IPS-18c (cell line): ENCODE measurements around the gene AKIP1.
A peak's percentile ranks its signal among the peaks of the same experiment; 100 is the strongest.
"Not testable (repeated sequence)": the region's sequence is repeated elsewhere in the genome, so short reads cannot be mapped to it uniquely, and the experiment has no call there.

Experiments
- H3K4me3 ChIP-seq: 2 replicates; pipeline ENCODE4 v1.7.0; 2013; ENCODE audit warnings: low read depth, mild to moderate bottlenecking, low read length, moderate library complexity; ENCODE audit not compliant: insufficient read depth
- H3K9me3 ChIP-seq: one replicate; pipeline ENCODE4 v1.6.1; 2013; ENCODE audit warnings: mild to moderate bottlenecking, low read length, moderate library complexity; ENCODE audit not compliant: control insufficient read depth, insufficient read depth

Gene AKIP1

DNA sequence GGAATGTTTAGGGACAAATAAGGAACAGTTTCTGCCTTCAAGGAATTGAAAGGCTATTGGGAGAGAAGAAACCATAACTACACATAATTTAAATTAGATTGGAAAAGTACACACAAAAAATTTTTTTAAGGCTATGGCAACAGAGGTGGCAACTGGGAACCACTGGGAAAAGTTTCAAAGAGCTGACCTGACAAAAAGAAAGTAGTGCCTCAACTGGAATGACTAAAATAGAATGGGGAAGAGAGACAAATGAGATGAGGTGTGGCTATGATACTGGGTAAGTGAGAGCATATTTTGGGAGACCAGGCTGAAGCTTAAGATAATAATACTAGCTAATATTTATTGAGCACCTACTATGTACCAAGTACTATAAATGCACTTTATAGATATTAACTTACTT, 2.9 kb upstream of the AKIP1 start:
- H3K9me3 ChIP-seq, result no peaks in the 10 kb centered on the region
- H3K4me3 ChIP-seq, result no peak overlapping the region

DNA sequence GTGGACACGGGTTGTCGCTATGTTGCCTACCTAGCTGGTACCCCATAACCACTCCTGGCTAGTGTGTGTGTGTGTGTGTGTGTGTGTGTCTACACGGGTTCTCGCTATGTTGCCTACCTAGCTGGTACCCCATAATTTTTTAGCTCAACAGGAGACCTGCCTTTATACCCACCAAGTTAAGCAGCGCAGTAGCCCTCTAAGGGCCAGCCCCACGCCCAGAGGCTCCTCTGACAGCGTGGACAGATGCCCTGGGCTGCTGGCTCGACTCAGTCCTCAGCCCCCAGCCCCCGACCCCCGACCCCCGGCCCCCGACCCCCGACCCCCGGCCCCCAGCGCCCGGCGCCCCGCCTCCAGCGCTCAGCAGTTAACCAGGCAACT, 351 bp upstream of the AKIP1 start:
- peak overlapping the region; percentile 51; the same call in 1 of the 2 replicates for H3K4me3 ChIP-seq
- H3K9me3 ChIP-seq, result no peaks in the 10 kb centered on the region

DNA sequence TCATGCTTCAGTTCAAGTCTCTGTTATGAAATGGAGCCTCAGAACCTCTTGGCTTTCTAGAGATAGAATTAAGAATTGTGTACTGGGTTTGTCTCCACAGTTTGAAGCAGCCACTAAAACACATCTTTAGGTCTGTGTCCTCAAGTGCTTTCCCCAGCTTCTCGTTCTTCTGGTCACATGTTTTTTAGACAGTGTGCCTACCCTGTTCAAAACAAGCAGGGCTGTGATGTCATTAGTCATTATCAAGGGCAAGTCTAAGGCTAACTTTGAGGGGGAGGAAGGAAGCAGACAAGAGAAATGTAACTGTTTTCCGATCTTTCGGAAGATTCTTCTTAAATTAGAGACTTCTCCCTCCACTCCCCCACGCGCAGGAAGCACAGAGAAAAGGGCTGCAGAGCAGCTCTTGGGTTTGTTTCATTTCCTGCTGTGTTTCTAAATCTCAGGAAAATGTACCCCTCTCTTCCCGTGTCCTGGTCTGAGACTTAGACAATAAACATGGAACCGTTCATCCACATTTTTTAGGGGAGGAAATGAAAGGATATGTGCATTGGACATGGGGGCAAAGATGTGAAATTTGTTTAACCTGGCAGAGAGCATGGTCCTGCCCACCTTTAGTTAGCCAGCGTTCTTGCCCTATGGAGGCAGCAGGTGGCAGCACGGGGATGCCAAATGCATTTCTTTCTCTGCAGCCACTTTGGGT, 3.1 kb downstream of the AKIP1 start:
- no peak overlapping the region for H3K4me3 ChIP-seq
- no peaks in the 10 kb centered on the region for H3K9me3 ChIP-seq

DNA sequence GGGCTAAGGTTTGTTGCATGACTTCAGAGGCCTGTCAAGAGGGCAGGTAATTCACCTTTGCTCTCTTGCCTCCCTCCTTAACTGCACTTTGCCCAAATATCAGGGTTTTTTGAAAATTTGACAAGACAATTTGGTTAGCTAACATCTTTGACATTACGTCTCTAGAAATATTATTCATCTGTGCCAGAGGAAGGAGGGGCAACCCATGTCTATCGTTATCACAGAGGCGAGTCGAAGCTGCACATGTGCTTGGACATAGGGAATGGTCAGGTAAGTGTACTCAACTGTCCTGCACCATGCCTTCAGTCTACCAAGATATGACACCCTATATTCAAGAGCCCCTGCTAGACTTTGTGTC, 3.7 kb downstream of the AKIP1 start:
- no peak overlapping the region for H3K4me3 ChIP-seq
- no peaks in the 10 kb centered on the region for H3K9me3 ChIP-seq

DNA sequence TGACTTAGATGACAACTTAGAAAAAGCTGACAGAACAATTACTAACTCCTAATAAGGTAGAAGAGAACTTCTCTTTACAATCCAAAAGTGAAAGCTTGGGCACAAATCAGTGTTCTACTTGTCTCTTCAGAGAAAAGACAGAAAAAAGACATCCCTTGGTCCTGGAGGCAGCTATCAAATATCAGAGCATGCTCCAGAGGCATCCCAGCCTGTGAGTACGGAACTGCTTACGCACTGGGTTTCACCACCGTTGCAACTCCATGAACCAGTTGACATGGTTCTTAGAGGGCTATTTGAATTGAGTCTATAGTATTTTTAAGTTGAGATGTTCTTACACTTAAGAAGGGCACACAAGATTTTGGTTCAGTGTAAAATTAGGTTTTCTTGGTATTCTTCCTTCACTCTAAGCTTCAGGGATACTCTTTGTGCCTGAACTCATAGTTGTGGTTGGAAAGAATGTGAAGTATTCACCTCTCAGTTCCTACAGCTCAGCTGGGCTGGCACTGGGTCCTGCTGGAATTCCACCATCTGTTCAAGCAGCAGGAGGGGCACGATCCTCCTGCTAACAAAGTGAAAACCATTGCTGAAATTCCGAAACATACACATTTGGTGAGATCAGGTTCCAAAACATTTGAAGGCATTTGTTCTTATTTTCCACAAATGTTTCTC, 6.3 kb downstream of the AKIP1 start:
- Histone ChIP-seq H3K9me3 (no peaks in the 10 kb centered on the region), H3K4me3 (no peak overlapping the region)

DNA sequence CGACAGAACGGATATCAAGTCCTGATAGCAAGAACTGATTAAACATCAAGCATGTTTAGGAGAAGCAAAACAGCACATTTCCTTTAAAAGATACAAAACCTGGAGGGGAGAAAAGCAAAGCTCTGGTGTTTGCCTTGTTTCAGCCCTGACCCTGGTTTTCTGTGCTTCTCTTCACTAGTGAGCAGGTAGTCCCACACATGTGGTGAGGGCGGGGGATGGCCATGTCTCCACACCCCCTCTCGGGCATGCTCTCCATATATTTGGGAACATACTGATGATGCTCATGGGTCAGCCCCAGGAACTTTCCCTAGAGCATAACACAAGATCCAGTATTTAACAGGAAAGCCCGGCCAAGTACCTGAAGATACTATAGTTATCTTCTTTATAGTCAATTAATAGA, 11.7 kb downstream of the AKIP1 start:
- Histone ChIP-seq H3K9me3 (no peaks in the 10 kb centered on the region), H3K4me3 (no peak overlapping the region)

DNA sequence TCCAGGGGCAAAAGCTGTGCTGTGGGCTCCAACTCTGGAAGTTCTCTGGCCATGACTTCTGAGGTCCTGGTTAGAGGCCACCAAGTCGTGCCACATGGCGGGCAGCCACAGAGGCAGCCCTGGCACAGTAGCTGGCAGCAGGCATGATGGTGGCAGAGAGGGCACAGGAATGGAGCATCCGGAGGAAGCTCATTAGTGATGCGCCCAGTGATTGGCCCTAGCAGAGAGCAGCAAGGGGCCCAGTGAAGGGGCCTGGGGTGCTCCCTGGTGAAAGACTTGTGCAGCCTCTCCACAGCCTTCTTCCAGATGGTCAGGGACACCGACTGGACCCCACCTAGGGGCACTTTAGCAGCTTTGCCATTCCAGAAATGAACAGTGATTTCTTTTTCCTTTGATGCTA, 14.7 kb downstream of the AKIP1 start:
- Histone ChIP-seq H3K9me3 (no peaks in the 10 kb centered on the region), H3K4me3 (no peak overlapping the region; the same call in 1 of the 2 replicates)

DNA sequence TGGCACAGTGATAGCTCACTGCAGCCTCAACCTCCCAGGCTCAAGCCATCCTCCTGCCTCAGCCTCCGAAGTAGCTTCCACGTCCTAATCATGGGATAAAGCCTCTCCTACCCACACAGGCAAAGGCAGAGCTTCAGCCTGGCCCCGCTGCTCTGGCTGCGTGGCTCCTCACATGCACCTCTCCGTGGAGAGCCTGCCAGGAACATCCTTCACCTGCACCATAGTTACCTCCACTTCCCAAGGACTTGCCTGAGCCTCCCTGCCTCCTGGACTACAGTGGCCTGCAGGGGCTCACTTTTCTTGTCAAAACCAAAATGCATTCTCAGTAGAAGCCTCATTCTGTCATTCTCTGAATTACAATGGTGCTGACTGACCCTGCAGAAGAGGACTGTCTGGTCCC, 15.2 kb downstream of the AKIP1 start:
- no peak overlapping the region for H3K4me3 ChIP-seq
- H3K9me3 ChIP-seq, result no peaks in the 10 kb centered on the region

DNA sequence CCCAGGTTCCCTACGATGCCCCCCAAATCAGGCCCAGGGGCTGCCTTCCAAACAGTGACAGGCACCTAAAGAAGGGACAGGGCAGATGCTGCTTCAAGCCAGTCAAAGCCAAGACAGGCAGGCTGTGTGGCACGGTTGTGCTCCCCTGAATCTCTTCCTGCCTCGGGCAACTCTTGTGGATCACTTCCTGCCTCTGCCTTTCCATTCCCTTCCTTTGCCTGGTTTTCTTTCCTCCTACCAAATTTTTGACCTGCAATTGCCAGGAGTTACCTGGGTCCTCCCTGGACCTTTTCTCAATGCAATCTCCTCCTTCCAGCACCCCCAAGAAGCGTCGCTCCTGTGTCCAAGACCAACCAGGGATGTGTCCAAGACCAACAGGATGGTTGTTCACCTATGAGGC, 16.2 kb downstream of the AKIP1 start:
- no peaks in the 10 kb centered on the region for H3K9me3 ChIP-seq
- no peak overlapping the region for H3K4me3 ChIP-seq

DNA sequence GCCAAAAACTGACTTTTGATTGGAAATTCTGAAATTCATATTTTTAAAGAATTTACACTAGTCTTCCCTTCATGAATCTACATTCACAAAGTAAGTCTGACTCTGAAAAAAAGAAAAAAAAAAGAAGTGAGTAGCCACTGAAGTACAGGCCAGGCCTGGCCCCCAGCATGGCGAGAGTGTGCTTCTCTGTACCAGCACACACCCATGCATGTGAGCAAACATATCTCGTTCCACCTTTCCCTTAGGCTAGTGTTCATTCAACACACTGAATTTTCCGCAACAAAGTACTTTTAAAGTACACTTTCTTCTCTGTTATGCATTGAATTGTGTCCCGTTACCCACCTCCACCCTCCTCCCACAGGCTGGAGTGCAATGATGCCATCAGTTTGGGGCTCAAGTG, 17.2 kb downstream of the AKIP1 start:
- Histone ChIP-seq H3K9me3 (no peaks in the 10 kb centered on the region), H3K4me3 (no peak overlapping the region)

DNA sequence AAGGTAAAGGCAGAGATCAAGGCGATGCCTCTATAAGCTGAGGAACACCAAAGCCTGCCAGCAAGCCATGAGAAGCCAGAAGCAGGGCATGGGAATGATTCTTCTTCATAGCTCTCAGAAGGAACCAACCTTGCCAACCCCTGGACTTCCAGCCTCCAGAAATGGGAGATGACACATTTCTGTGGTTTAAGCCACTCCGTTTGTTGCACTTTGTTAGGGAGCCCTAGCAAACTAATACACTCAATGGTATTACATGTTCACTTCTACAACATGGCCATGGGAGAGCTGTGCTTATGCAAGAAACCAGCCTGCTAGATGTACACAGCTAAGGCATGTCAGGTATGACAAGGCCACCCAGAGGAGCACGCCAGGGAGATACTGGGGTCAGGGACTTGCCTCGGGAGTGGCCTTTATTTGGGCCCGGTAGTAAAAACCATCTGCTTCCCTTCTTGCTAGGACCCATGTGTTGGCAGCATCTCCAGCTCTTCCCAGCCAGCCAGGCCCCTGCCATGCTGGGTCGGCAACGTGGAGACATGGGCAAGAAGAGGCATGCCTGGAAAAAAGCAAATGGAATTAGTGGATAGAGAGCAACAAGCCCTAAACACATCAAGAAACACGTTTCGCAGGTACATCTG, 18.1 kb downstream of the AKIP1 start:
- H3K9me3 ChIP-seq, result no peaks in the 10 kb centered on the region

DNA sequence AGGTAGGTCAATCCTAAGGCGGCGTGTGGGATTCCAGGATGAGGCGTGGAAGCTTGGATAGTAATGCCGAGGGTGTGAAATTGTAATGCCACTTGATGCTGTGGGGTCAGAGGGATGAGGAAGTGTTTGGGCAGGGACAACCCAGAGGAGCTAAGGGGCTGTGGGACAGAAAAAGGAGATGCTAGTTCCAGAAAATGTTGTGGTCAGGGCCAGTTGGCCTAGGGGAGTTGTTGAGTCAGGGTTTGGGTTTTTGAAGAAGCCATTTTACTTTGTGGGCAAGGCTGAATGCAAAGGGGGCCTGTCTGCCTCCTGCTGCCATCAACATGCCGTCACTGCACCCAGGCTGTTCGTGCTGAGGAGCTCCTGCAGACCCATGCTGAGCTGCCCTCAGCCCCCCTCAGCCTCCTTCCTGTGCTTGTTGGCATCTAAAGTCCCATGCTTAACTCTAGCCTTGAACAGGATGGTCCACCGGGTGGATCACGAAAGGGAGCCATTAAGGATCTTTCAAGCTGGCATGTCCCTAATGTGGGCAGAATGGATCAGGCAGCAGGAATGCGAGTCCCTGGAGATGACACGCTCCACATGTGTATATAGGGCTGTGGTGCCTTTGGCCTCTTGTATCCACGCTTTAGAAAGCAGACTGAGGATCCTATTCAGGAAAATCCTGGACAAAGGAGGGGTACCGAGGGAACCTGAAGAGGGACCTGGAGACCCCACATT, 19.6 kb downstream of the AKIP1 start:
- H3K9me3 ChIP-seq, result no peaks in the 10 kb centered on the region
- no peak overlapping the region for H3K4me3 ChIP-seq

More for the DNA sequence above, 18.1 kb downstream of the AKIP1 start:
- no peak overlapping the region for H3K4me3 ChIP-seq

DNA sequence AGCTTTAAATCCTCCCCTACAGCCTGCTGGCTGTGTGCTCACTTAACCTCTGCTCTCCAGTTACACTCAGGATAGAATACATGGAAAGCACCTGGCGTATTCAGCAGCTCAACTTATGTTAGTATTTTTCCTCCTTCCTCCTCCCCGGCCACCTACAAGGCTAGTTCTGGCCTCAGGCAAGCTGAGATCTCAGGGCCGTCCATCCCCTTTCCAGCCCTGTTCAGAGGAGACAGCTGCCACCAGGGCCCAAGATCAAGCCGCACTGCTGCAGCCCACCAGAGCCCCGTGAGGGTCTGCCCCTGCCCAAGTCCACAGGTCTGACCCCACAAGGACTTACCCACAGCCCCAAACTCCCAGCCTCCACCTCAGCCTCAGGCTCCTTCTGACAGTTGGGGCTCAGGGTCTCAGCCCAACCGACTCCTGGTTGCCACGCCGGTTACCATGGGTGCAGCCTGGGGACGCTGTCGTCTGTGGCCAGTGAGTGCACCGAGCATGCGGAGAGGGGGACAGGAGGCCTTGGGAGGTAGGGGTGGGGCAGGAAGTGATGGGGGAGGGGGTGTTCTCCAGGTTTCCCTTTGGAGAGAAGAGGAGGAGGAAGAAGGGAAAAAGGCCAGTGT, 21.7 kb downstream of the AKIP1 start, which contains the start of gene C11orf16:
Gene C11orf16, minus strand, starts transcription at position 384 of the 617 bp plus-strand sequence. CDS start 639 bp downstream, outside the sequence.
- H3K4me3 ChIP-seq, result no peak within 1 kb of the TSS
- no peaks in the 10 kb centered on the region for H3K9me3 ChIP-seq

DNA sequence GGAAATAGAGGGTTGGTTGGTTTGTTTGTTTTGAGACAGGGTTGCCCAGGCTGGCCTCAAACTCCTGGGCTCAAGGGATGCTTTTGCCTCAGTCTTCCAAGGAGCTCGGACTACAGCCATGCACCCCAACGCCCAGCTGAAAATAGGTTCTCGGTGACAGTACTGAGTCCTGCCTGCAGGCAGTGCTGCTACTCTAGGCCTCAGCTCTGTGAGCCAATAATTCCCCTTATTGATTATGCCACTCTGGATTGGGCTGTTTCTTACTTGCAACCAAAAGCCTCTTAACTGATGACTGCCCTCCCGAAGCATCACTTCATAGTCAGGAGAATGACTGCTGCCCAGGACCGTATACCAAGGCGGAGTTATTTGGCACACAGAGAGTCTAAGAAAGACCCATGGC, 22.9 kb downstream of the AKIP1 start:
- H3K4me3 ChIP-seq, result no peak overlapping the region

DNA sequence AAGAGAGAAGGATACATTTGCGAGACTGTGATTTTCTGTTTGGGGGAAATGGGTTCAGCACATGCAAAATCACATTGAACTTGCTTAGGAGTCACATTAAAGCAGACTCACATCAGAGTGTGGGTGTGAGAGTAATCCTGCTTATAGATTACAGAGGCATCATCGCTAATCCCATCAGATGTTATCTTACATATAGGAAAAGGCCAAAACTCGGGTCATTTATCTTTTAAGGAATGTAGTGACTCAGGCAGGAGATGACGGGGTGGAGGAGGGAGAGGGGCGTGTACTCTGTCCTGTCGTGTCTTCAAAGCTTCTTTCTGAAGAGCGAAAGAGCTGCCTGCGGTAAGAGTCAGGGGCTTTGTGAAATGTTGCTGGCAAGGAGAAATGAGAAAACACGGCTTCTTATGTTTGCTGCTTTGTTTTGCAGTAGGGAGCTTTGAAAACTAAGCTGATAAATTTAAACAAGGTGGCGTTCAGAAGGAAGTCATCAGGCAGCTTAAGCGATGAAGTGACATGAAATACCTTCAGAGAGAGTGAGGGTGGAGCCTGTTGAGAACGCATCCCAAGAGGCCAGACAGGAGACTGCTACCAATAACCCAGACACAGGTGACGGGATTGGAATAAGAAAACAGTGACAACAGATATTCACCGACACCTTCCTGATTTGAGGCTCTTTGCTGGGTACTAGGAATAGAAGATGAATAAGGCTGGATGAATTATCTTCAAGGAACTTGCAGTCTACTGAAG, 23.9 kb downstream of the AKIP1 start:
- Histone ChIP-seq H3K9me3 (no peaks in the 10 kb centered on the region), H3K4me3 (no peak overlapping the region)

More for the DNA sequence above, 22.9 kb downstream of the AKIP1 start:
- no peaks in the 10 kb centered on the region for H3K9me3 ChIP-seq

DNA sequence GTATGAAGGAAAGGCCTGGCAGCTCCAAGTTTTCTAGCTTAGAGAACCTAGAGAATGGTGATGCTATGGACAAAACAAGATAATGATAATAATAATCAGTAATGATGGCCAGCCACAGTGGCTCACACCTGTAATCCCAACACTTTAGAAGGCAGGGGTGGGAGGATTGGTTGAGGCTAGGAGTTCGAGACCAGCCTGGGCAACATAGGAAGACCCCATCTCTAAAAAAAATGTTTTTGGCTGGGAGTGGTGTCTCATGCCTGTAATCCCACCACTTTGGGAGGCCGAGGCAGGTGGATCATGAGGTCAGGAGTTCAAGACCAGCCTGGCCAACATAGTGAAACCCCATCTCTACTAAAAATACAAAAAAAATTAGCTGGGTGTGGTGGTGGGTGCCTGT, 24.8 kb downstream of the AKIP1 start:
- H3K9me3 ChIP-seq, H3K4me3 ChIP-seq: not testable (repeated sequence)

DNA sequence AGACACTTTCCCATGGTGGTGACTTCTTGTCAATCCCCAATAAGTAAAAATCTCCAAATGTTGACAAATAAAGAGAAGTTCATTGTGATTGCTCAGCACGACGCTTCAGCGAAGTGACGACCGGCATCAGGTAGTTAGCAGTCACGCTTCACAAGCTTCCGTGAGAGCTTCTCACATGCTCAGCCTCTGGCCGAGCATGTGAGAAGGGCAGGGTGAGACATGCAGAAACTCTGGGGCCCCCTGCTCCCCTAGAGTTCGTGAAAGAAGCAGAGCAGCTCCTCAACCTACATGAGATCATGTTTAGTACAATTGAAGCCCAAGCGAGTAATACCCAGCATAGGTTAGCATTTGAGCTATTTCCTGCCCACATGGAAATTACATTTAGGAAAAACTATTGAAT, 26.2 kb downstream of the AKIP1 start:
- H3K4me3 ChIP-seq, result no peak overlapping the region
- H3K9me3 ChIP-seq, result no peaks in the 10 kb centered on the region
